CD4-positive, alpha-beta T cell treated with Interleukin-17A for 1 hour (primary cell): ENCODE data around the gene CABP2.

Experiments
- DNase-seq: peaks from one replicate; pipeline ENCODE4 v3.0.0-alpha.2; 2020

The CABP2 gene

DNA sequence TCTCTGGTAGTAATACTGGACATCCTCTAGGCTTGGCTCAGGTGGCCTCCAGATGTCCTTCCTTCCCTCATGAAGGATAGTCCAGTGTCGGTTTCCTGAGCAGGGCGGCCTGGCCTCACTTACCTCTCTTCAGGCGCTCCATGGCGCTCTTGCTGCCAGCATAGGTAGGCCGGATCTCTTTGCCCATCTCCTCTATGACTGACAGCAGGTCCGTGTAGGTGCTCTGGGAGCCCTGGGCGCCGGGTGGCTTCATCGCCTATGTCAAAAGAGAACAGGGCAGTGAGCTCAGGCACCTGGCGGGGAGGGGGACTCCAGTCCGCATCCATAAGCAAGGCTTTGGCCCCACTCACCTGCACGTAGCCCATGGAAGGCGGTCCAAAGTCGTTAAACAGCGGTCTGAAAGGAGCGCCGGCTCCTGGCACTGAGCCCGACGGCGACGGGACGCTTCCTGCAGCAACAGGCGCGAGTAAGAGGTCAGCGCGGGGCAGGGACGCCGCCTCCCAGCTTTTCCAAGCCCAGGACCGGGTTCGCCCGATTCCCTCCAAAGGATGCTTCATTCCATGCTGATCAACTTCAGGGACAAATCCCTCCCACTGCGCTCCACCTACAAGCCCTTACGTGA is 15.9 kb downstream of the CABP2 start:
- no peak for DNase-seq

DNA sequence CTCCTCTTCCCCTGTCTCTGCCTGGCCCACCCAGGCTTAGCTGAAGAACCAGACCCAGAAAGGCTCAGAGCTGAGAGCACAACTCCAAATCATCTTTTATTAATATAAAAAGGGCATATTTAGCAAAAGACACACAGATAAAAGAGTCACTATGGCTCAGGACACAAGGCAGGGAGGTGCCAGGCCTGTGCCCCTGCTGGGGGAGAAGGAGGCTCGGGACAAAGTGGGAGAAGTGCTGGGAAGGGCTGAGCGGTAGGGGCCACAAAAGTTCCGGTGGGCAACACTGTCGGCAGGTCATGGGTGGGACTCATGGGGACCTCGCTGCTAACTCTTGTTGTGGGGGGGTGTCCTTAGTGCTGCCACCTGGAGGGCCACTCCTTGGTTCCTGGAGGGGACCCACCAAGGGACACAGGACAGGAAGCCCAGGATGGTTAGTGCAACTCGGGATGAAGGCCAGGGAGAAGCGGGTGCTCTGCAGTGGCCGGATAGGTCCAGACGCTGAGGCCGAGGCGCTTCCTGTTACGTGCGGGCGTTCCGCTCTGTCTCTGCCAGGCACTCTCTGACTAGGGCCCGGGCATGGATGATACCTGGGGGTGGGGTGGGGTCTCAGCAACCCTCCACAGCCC is 16.7 kb downstream of the CABP2 start:
- no peak for DNase-seq

DNA sequence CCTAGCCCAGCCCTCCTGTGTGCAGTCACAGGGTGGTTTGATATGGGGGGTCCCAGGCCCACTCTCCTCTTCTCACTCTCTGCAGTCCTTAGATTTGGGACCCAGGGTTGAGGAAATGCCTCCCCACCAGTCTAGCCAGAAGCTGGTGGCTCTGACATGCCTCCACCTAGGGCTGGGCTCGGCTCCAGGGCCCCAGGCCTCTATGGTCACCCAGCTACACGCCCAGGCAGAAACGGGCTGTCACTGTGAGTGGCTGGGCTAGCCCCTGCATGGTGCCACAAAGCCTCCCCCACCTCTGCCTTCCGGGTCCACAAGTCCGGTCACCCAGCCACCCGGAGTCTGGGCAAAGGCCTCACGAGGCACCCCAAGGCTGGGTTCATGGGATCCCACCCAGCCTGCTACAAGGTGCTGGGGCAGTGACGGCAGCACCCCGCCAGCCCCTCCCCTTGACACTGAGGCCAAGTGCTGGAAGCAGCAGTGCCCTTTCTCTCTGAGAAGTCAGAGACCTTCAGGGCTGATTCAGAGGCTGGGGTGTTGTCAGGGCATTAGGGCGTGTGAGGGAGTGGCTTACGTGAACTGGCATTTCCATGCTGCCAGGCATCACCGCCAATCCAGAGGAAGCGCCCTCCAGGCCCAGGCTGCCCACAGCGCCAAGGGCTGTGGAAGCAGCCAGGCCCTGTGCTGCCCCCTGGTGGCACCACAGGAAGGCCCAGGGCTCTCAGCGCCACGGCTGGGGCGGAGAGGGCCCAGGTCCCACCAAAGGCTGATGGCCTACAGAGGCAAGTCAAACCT is 17.4 kb downstream of the CABP2 start:
- peak; percentile 92 for DNase-seq

GRCh38 chr11:67504950-67505581 is 18.2 kb downstream of the CABP2 start, which contains the start of gene PITPNM1:
PITPNM1 (minus strand) TSS chr11:67505363; CDS start chr11:67504180, 1,183 bp downstream.
- peak; percentile 75 for DNase-seq

- peak; percentile 49 for DNase-seq
These were observed 19.0 kb downstream of the CABP2 start for GRCh38 chr11:67504005-67504949.

- no peak for DNase-seq
These were observed 19.9 kb downstream of the CABP2 start for GRCh38 chr11:67503119-67504004.

- no peak for DNase-seq
These were observed 20.8 kb downstream of the CABP2 start for GRCh38 chr11:67502328-67502979.

DNA sequence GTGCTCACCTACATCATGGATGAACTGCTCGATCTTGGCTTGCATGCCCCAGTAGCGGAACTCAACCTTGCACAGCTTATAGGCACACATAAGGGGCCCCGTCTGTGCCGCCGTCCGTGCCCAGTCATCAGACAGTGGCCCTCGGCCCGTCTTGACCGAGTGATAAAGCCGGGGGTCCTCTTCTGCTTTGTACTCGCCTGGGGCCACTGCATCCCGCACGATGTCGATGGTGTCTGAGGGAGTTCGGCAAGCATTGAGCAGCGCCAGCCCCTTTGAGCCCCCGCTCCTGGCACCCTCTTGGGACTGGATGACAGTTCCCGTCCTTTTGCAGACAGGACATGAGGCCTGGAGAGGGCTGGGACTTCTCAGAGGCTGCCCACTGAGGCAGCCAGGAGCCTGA is 21.4 kb downstream of the CABP2 start:
- DNase-seq: no peak

DNA sequence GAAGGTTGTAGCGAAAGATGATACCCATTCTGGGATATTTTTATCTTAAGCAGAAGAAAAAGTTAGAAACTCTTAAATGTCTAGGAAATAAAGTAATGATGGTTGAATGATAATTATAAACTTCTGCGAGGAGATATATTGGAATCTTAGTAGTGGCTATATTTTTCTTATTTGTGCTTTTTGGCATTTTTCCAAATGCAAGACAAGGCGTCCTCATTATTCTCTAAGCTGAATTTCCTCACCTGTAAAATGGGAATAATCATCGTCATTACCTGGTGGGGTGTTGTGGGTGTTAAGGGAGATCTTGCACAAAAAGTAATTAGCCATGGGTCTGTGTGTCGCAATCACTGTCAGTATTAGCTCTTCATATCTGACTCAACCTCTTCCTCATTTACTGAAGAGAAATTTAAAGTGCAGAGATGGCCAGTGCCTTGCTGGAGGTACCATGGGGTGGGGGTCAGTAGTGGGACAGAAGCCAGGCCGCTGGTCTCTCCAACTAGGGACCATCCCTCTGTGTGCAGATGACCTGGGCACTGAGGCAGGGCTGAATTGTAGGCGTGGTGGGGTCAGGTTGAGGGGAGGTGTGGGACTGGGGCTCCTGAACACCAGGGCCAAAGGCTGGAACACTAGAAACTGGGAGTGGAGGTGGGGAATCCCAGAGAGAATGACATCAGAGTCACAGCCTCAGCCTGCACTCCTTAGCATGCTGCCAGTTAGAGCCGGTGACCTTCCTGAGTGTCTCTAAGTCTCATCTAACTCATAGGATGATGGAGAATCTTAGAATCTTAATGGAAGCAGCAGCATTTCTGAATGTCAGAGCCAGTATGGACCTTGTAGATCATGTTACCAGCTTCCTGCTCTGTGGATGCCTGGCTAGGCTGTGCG is 22.2 kb downstream of the CABP2 start:
- DNase-seq: no peak

GRCh38 chr11:67500484-67500821 is 22.8 kb downstream of the CABP2 start:
- DNase-seq: no peak

DNA sequence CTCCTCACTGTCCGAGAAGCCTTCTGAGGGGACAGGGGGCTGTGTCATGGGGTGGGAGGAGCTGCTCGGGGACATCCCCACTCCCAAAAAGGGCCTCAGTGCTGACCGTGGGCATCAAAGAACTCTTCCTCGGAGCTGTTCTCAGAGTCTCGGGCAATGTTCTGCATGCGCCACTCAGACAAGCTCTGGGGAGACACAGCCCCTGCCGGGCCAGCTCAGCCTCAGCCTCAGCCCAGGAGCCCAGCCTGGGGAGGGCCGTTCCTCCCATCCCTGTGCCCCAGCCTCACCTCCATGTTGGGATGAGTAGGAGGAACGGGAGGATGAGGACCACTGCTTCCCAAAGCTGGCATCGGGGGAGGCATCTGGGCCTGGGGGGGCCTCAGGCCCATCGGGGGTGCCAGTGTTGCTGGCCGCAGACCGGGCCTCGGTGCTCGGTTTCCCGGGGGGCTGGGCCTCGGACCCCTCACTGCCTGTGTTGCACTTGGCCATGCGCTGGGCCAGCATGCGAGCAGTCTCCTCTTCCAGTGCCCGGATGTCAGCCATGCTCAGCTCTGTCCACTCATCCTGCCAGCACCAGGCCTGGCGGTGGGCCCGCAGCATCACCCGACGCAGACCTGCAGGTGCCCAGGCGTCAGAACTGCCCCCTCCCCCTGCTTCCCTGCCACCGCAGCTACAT is 23.3 kb downstream of the CABP2 start:
- DNase-seq: no peak

- no peak for DNase-seq
These were observed 24.7 kb downstream of the CABP2 start for GRCh38 chr11:67498544-67498972.

- no peak for DNase-seq
These were observed 25.5 kb downstream of the CABP2 start for GRCh38 chr11:67497656-67498291.

GRCh38 chr11:67496113-67496512 is 27.1 kb downstream of the CABP2 start:
- DNase-seq: no peak

DNA sequence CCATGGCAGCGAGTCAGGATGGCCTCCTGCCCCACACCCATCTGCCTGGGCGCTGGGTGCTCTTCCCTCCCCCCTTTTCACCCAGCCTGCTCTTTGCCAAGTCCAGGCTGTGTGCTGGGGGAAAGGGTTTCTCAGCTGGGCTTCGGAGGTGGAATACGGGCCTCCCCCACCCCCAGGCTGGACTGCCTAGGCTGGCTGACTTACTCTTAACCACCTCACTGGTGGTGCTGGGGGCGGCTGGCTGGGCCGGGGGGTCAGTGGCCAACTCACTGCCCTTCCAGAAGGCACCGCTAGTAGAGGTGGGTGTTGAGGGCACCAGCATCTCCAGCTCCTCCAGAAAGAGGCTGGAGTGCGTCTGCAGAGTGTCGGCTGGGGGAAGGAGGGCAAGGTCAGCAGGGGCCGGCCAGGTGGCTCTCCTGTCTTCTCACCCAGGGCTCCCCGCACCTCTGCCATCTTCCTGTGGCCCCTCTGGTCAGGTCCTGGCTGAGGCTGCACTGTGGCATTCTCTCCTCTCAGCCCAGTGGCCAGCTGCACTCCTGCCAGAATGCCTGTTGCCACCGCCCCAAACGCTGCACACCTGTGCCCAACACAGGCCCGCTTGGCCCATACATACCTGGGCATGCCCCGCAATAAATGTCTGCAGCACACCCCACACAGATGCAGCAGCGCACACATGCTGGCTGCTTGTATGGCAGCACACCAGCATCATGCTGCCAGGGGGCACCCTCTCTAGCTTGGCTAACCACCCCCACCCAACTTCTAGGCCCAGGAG is 27.8 kb downstream of the CABP2 start:
- no peak for DNase-seq

GRCh38 chr11:67494371-67495233 is 28.6 kb downstream of the CABP2 start:
- DNase-seq: no peak
